Endothelial cell of umbilical vein (primary cell): Measurements from ENCODE around the gene GNAI1.

Experiments
- CTCF ChIP-seq, 2 donors: IDR thresholded peaks; 1 replicate in 1 of 2; 2 replicates in 1 of 2; pipeline ENCODE4 v1.5.1; 2011; ENCODE audit warnings: low read length in 2 of 2, mild to moderate bottlenecking in 2 of 2, moderate library complexity in 2 of 2, control low read depth in 1 of 2, inconsistent platforms in 1 of 2, low read depth in 1 of 2; ENCODE audit not compliant: insufficient read depth in 1 of 2; ENCODE audit errors: extremely low read depth in 1 of 2
- FOS ChIP-seq: IDR thresholded peaks from 2 replicates; pipeline ENCODE4 v1.6.1; 2011; ENCODE audit warnings: mild to moderate bottlenecking, low read length, moderate library complexity, borderline replicate concordance; ENCODE audit not compliant: insufficient read depth
- POLR2A ChIP-seq: IDR thresholded peaks from 2 replicates; pipeline ENCODE4 v1.6.1; 2012; ENCODE audit warnings: low read depth, mild to moderate bottlenecking, control low read depth, low read length
- POLR2AphosphoS5 ChIP-seq: IDR thresholded peaks from 2 replicates; pipeline ENCODE4 v1.6.1; 2012; ENCODE audit warnings: low read depth, mild to moderate bottlenecking, control low read depth, low read length, moderate library complexity; ENCODE audit not compliant: insufficient read depth

- TF ChIP-seq CTCF (IDR thresholded peaks at IDR 0.05; ENCODE audit: extremely low read depth in 1 of 2, insufficient read depth in 1 of 2, low read depth in 1 of 2, low read length in 2 of 2) = no peak
- no peak for TF ChIP-seq POLR2A
- no peak for TF ChIP-seq POLR2AphosphoS5
- peak; percentile 61 for TF ChIP-seq FOS
These were observed 105.8 kb downstream of the GNAI1 start for GRCh38 chr7:80240265-80241025.
